Neural progenitor cell (in vitro differentiated cells): ENCODE measurements around the gene EPS8. TPM values are rescaled to one million over a fixed set of nuclear protein-coding genes. Genes with fewer than 3 reads are reported as not detected.

ENCODE experiments used
- DNase-seq: peaks from one replicate; pipeline ENCODE4 v3.0.0-alpha.2; 2016; ENCODE audit warnings: low spot score
- H2AFZ ChIP-seq: fragments of 200-600 bp; sonication (generic); replicated peaks from 2 replicates; pipeline ENCODE4 v1.6.1; 2016; ENCODE audit warnings: antibody characterized with exemption
- H3F3A ChIP-seq: fragments of 200-600 bp; sonication (generic); 2 replicates; pipeline ENCODE4 v1.6.1; 2016; ENCODE audit warnings: antibody characterized with exemption, low read depth
- H3K27ac ChIP-seq: fragments of 200-600 bp; sonication (generic); 2 replicates; pipeline ENCODE4 v1.5.1; 2016; ENCODE audit warnings: mild to moderate bottlenecking
- H3K27me3 ChIP-seq: fragments of 200-600 bp; sonication (generic); 2 replicates; pipeline ENCODE4 v1.6.1; 2016; ENCODE audit warnings: mild to moderate bottlenecking, moderate library complexity
- H3K36me3 ChIP-seq: fragments of 200-600 bp; sonication (generic); 2 replicates; pipeline ENCODE4 v1.5.1; 2016
- H3K4me1 ChIP-seq: fragments of 200-600 bp; sonication (generic); 2 replicates; pipeline ENCODE4 v1.6.1; 2016; ENCODE audit warnings: mixed run types
- H3K4me2 ChIP-seq: fragments of 200-600 bp; sonication (generic); 2 replicates; pipeline ENCODE4 v1.6.1; 2016
- H3K4me3 ChIP-seq: fragments of 200-600 bp; sonication (generic); 2 replicates; pipeline ENCODE4 v1.5.1; 2016
- H3K79me2 ChIP-seq: fragments of 200-600 bp; sonication (generic); 2 replicates; pipeline ENCODE4 v1.6.1; 2016; ENCODE audit warnings: low read depth
- H3K9ac ChIP-seq: fragments of 200-600 bp; sonication (generic); 2 replicates; pipeline ENCODE4 v1.6.1; 2016
- H3K9me3 ChIP-seq: fragments of 200-600 bp; sonication (generic); 2 replicates; pipeline ENCODE4 v1.5.1; 2016; ENCODE audit warnings: low read depth
- H4K20me1 ChIP-seq: fragments of 200-600 bp; sonication (generic); 2 replicates; pipeline ENCODE4 v1.6.1; 2016; ENCODE audit warnings: low read depth
- H3K27ac Mint-ChIP-seq: 3 replicates; pipeline ENCODE4 v1.8.0; 2021; ENCODE audit warnings: mixed read lengths
- H3K27me3 Mint-ChIP-seq: 2 replicates; pipeline ENCODE4 v1.8.0; 2022; ENCODE audit warnings: low read depth, mild to moderate bottlenecking, inconsistent platforms, moderate library complexity, mixed read lengths; ENCODE audit not compliant: insufficient read depth
- H3K36me3 Mint-ChIP-seq: 3 replicates; pipeline ENCODE4 v1.8.0; 2021; ENCODE audit warnings: mixed read lengths
- H3K4me1 Mint-ChIP-seq: 3 replicates; pipeline ENCODE4 v1.8.0; 2021; ENCODE audit warnings: mixed read lengths
- H3K4me3 Mint-ChIP-seq: 3 replicates; pipeline ENCODE4 v1.8.0; 2021; ENCODE audit warnings: mild to moderate bottlenecking, moderate library complexity, mixed read lengths
- H3K9me3 Mint-ChIP-seq: 3 replicates; pipeline ENCODE4 v1.8.0; 2020; ENCODE audit warnings: mixed read lengths
- CTCF ChIP-seq: fragments of 200-600 bp; sonication (generic); IDR thresholded peaks from 2 replicates; pipeline ENCODE4 v1.5.1; 2017; ENCODE audit warnings: antibody characterized with exemption, mild to moderate bottlenecking
- EZH2 ChIP-seq: fragments of 200-600 bp; sonication (generic); IDR thresholded peaks from 2 replicates; pipeline ENCODE4 v1.6.1; 2017; ENCODE audit warnings: antibody characterized with exemption, mild to moderate bottlenecking, moderate library complexity
- EZH2phosphoT487 ChIP-seq: fragments of 200-600 bp; sonication (generic); IDR thresholded peaks from 2 replicates; pipeline ENCODE4 v1.6.1; 2017; ENCODE audit warnings: antibody characterized with exemption
- total RNA-seq: library from RNA; depleted of rRNA; stranded (reverse); fragments of >200 nt; gene quantifications from 2 replicates; pipeline ENCODE4 v1.2.3, GENCODE V29; 2015; ENCODE audit warnings: low replicate concordance

EPS8 gene
- total RNA-seq, 1 donor from 2014 or later = 17.0 TPM

- Mint-ChIP-seq H3K27me3 (peaks cover 2% of the 10 kb centered on the region), H3K27ac (no peak overlapping the region)
Measured at GRCh38 chr12:15714256-15714655, 74.9 kb downstream of the EPS8 start.

GRCh38 chr12:15712823-15713660 lies 76.1 kb downstream of the EPS8 start:
- H3K27ac ChIP-seq = peak overlapping the region; percentile 69
- H3K9me3 Mint-ChIP-seq = peaks cover 8% of the 10 kb centered on the region
- no peaks in the 10 kb centered on the region for H4K20me1 ChIP-seq
- no peaks in the 10 kb centered on the region for H3K36me3 ChIP-seq
- H3K79me2 ChIP-seq = no peaks in the 10 kb centered on the region
- no peak for DNase-seq
- H3K9ac ChIP-seq = no peak overlapping the region
- H3K9me3 ChIP-seq = no peaks in the 10 kb centered on the region
- no peak overlapping the region for H3K4me2 ChIP-seq
- no peaks in the 10 kb centered on the region for H3K27me3 ChIP-seq
- H3K27ac Mint-ChIP-seq = no peak overlapping the region
- H3K4me3 ChIP-seq = no peak overlapping the region
- H3K4me3 Mint-ChIP-seq = no peak overlapping the region
- TF ChIP-seq EZH2 (no peak), EZH2phosphoT487 (no peak), CTCF (no peak)
- no peak overlapping the region for H2AFZ ChIP-seq
- H3K4me1 ChIP-seq = peaks cover 27% of the 10 kb centered on the region
- peaks cover 7% of the 10 kb centered on the region for H3K36me3 Mint-ChIP-seq
- H3K27me3 Mint-ChIP-seq = peaks cover 2% of the 10 kb centered on the region
- H3F3A ChIP-seq = no peaks in the 10 kb centered on the region
- H3K4me1 Mint-ChIP-seq = peaks cover 23% of the 10 kb centered on the region

More at GRCh38 chr12:15714256-15714655, 74.9 kb downstream of the EPS8 start:
- Mint-ChIP-seq H3K36me3 (peaks cover 7% of the 10 kb centered on the region), H3K4me1 (peaks cover 11% of the 10 kb centered on the region), H3K4me3 (no peak overlapping the region), H3K9me3 (peaks cover 8% of the 10 kb centered on the region)
- H3K9me3 ChIP-seq = no peaks in the 10 kb centered on the region
- peaks cover 15% of the 10 kb centered on the region for H3K4me1 ChIP-seq
- no peaks in the 10 kb centered on the region for H4K20me1 ChIP-seq
- no peak overlapping the region for H3K9ac ChIP-seq
- DNase-seq = no peak
- no peaks in the 10 kb centered on the region for H3K79me2 ChIP-seq
- no peaks in the 10 kb centered on the region for H3K36me3 ChIP-seq
- no peaks in the 10 kb centered on the region for H3K27me3 ChIP-seq
- no peaks in the 10 kb centered on the region for H3F3A ChIP-seq
- no peak overlapping the region for H2AFZ ChIP-seq
- TF ChIP-seq EZH2 = no peak
- no peak for TF ChIP-seq CTCF
- TF ChIP-seq EZH2phosphoT487 = no peak
- H3K27ac ChIP-seq = no peak overlapping the region
- no peak overlapping the region for H3K4me2 ChIP-seq
- no peak overlapping the region for H3K4me3 ChIP-seq

- Histone ChIP-seq H3K27me3 (no peaks in the 10 kb centered on the region), H3K4me1 (peaks cover 27% of the 10 kb centered on the region), H3K79me2 (no peaks in the 10 kb centered on the region), H3F3A (no peaks in the 10 kb centered on the region), H3K27ac (no peak overlapping the region), H2AFZ (no peak overlapping the region), H4K20me1 (no peaks in the 10 kb centered on the region), H3K4me2 (no peak overlapping the region), H3K9ac (no peak overlapping the region), H3K36me3 (no peaks in the 10 kb centered on the region), H3K4me3 (no peak overlapping the region), H3K9me3 (no peaks in the 10 kb centered on the region)
- Mint-ChIP-seq H3K36me3 (peaks cover 7% of the 10 kb centered on the region), H3K9me3 (peaks cover 8% of the 10 kb centered on the region), H3K27ac (no peak overlapping the region), H3K4me3 (no peak overlapping the region), H3K27me3 (peaks cover 2% of the 10 kb centered on the region), H3K4me1 (peaks cover 29% of the 10 kb centered on the region)
- DNase-seq = no peak
- TF ChIP-seq EZH2 (no peak), EZH2phosphoT487 (no peak), CTCF (no peak)
Measured at GRCh38 chr12:15712160-15712559, 77.0 kb downstream of the EPS8 start.
